Activated T-cell treated with anti-CD3 and anti-CD28 coated beads for 1 hour (primary cell): Measurements from ENCODE around the gene SIGLEC1.

ENCODE experiments used
- DNase-seq: peaks from one replicate; pipeline ENCODE4 v3.0.0-alpha.2; 2020; ENCODE audit warnings: low read depth

SIGLEC1 gene

GRCh38 chr20:3744806-3745685 is 32.6 kb upstream of the SIGLEC1 start:
- DNase-seq = peak; percentile 57

GRCh38 chr20:3744037-3744436 is 31.6 kb upstream of the SIGLEC1 start:
- no peak for DNase-seq

- DNase-seq = no peak
These were observed 30.9 kb upstream of the SIGLEC1 start for GRCh38 chr20:3743251-3743650.

- DNase-seq = no peak
These were observed 29.5 kb upstream of the SIGLEC1 start for GRCh38 chr20:3741836-3742458.

DNA sequence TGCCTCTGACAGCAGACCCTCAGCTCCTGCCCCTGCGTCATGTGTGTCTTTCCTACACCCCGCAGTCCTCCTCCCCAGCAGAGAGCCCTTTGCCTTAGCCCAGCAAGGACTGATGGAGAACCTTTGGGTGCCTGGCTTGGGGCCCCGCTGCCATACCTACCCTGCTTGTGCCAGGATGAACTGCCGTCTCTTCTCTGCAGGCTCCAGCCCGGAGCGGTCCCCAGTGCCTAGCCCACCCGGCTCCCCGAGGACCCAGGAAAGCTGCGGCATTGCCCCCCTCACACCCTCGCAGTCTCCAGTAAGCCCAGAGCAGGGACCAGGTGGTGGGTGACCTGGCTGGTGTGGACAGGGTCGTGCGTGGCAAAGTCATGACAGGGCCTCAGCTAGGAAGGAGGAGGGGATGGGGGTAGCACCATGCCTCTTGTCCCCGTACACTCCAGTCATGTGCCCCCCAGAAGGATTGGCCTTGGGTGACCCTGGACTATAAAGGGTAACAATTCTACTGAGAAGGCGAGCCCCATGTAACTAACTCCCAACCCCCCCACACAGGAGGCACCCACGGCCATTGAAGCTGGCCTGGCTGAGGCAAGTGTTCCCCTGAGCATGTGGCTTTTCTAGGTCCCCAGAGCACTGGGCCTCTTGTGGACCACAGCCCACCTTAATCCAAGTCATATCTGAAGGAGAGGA is 28.4 kb upstream of the SIGLEC1 start:
- no peak for DNase-seq

DNA sequence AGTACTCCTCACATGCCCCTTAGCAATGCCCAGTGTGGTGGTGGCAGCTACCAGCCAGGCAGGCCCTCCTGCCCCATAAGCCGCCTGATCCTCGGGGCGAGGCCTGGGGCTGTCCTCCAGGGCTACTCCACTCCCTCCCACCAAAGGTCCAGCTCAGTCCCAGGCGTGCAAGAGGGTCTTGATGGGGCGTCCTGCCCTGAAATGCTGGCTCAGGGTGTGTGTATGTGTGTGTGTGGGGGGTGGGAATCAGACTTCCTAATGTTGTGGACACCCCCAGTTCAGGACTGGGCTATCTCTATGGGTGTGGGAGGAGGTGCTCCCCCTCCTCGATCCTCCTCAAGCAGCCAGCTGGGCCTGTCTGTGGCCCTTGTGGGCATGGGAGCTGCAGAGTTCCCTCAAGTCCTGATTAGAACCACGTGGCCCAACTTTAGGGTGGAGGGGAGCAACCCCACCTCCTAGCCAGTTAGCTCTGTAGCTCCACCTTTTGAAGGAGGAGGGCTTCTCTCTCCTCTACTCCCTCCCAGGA is 27.6 kb upstream of the SIGLEC1 start:
- no peak for DNase-seq

DNA sequence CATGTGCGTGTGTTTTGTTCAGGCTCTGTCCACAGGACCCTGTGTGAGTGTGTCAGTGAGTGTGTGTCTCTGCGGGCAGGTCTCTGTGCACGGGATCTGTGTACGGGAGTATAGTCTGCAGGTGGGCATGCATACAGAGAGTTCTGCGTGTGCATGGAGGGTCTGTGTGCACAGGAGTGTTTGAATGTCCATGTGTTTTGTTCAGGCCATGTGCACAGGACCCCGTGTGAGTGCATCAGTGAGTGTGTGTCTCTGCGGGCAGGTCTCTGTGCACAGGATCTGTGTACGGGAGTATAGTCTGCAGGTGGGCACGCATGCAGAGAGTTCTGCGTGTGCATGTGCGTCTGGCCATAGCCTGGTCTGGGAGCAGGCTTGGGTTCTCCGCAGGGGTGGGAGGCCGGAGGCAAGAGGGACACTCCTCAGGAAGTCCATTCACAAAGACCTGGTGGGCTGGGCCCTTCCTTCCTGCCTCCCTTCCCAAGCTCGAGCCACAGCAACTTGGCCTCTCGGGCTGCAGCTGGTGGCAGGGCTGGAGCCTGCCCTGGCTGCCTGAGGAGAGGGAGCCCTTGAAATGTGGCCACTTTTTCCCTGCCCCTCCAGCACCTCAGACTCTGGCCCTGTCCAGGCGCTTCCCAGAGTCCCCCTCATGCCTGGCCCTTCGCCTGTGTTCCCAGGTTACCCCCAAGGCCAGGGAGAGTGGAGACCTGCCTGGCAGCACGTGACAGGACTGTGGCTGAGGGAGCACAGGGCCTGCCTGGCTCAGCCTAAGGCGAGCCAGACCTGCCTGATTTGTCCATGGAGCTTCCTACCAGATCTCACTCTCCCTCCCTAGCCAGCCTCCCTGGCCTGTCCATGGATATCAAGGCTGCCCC is 26.9 kb upstream of the SIGLEC1 start:
- no peak for DNase-seq

- DNase-seq = no peak
These were observed 26.0 kb upstream of the SIGLEC1 start for GRCh38 chr20:3738111-3739053.

DNA sequence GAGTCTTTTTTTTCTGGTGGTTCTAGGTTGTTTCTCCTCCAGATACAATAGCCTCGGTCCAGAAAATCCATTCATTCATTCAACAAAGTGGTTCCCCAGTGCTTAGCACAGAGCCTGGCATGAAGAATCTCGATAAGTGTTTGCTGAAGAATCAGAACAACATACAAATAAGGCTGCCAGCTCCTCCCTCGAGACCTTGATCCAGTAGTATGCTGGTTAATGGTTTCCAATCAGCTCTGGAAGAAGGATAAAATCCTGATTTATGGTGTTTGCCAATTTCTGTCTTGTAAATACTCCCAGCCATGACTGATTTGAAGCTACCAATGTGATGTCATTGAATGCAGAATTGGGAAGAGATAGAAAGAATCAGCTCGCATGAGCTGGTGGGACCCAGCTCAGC is 23.4 kb upstream of the SIGLEC1 start:
- DNase-seq = no peak

DNA sequence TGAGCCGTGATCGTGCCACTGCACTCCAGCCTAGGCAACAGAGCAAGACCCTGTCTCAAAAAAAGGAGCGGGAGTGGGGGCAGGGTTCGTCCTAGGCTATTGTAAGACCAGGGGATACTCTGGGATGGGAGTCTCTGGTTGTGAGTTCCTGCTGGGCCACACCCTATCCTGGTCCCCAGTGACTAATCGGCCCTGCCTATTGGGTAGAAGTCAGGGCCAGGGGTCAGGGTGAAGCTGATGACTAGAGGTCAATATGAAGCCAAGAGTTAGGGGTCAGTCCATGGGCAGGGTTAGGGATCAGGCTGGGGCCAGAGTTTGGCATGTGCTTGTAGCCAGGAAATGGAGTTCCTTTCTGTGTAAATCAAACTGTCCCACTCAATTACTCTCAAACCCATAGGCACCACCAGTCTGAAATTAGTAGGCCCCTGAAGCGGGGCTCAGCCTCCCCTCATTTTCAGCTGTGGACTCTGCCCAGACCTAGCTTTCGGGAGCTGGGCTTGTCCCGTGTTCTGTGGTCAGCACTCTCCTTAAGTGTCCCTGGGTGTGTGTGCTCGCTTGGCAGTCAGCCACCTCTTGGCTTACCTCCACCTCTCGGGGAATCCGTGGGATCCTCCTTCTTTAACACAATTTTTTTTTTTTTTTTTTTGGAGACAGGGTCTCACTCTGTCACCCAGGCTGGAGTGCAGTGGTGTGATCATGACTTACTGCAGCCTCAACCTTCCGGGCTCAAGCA is 21.9 kb upstream of the SIGLEC1 start:
- no peak for DNase-seq

DNA sequence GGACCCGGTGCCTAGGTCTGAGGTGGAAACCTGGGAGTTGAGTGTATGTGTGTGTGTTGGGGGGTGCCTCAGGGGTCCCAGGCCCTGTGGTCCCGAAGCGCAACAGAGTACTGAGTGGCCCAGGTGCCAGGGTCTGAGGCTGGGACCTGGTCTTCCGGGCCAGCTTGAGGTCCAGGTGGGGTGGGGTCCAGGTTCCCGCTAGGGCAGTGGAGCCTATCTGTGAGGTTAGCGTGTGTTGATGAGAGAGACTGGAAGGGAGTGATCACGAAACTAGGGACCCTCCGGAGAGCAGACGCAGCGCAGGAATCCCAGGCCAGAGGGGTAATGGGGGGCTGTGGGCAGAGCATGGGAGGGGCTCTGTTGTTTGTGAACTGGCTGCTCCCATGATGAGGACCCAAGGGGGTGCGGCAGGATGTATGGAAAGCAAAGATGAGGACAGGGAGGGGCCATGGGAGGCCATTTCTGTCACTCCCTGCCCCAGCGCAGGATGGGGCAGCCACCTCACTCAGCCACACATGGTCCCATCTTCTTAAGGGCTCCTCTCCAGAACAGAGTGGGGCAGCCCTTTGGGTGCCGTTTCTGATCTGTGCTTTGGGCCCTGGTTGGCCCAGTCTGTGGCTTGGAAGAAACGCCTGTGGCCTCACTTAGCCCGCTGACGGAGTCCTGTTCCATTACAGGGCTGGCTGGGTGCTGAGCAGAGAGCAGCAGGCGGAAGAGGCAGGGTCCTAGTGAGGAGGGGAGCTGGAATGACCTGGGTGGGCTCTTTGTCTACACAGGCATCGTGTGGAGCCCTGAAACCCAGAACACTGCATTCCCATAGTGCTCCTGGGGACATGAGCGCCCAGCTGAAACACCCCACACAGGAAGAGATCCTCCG is 21.0 kb upstream of the SIGLEC1 start:
- DNase-seq = no peak

DNA sequence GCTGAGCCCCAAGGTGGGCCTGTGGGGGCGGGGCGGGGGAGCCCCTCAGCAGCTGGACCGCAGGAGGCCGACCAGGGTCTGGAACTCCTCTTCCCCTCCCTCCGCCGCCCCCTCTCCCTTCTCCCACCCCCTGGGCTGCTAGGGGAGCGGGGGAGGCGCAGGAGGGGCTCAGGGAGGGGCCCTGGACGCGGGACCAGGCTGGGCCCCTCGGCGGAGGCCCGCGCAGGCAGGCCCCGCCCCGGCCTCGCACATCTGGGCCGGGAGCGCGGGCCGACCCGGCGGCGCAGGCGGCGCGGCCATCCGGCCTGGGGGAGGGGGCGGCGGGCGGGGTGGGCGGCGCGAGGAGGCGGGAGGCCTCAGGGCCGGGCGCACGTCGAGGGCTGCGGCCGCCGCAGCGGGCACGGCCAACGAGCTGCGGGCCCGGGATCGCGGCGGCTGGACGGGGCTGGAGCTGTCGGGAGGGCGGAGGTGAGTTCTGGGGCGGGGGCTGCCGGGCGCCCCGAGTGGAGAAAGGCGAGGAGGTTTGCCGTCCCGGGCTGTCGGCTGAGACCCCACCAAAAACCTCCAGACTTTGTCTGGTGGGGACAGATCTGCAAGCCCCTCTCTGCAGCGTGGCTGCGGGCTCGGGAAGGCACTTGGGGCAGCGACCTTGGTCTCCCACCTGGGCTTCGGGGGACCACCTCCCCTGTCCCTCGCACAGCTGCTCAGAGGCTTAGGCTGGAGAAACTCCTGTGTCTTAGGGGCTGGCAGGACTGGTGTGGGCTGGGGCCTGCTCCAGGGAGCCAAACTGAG is 20.1 kb upstream of the SIGLEC1 start, which contains the start of gene HSPA12B:
HSPA12B (plus strand) TSS at position 359 of the 792 bp plus-strand sequence. CDS start 5,990 bp downstream, outside the sequence.
- DNase-seq = no peak

DNA sequence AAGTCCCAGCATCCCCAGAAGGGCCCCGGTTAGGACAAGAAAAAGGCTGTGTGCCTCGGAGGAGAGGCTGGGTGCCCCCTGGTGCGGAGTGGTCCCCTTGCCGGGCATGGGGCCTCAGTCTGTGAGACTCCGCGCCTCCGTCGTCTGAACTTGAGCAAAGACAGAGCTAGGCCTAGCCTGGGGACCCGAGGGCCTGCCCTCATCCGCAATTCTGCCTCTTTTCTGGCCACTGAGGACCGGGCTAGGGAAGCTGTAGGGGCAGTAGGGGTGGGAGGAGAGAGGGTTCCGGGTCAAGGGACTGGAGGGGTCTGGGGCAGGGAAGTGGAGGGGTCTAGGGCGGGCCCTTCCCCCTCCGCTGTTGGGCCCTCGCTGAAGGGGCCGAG is 19.5 kb upstream of the SIGLEC1 start:
- no peak for DNase-seq

DNA sequence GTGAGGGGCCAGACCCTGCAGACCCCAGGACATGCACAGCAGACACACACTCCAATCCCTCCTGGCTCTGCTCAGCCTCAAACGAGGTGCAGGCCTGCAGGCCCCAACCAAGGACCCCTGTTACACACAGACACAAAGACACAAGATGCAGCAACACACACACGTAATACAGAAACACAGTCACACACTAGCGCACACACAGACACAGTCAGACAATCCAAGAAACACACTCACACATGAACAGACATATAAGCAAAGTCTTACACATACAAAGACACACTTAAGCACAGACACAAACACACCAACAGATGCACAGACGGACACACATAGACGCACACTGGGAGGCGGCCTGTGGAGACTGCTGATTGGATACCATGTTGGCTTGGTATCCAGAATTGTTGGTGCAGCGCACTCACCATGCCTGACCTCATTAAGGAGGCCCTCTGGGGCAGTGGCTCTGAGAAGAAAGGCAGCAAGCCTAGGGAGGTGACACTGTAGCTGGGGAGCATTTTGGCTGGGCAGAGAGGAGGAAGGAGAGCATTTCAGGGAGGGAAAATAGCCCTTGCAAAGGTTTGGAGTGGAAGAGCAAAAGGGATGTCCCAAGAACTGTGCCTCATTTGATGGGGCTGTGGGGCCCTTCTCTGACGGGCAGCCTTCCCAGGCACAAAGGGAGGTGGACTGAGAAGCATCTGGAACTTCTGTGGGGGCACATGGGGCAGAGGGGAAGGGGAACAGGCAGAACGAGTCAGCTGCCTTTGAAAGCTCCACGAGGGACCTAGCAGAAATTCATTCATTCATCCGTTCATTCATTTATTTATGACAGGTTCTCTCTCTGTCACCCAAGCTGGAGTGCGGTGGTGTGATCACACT is 18.6 kb upstream of the SIGLEC1 start:
- no peak for DNase-seq

DNA sequence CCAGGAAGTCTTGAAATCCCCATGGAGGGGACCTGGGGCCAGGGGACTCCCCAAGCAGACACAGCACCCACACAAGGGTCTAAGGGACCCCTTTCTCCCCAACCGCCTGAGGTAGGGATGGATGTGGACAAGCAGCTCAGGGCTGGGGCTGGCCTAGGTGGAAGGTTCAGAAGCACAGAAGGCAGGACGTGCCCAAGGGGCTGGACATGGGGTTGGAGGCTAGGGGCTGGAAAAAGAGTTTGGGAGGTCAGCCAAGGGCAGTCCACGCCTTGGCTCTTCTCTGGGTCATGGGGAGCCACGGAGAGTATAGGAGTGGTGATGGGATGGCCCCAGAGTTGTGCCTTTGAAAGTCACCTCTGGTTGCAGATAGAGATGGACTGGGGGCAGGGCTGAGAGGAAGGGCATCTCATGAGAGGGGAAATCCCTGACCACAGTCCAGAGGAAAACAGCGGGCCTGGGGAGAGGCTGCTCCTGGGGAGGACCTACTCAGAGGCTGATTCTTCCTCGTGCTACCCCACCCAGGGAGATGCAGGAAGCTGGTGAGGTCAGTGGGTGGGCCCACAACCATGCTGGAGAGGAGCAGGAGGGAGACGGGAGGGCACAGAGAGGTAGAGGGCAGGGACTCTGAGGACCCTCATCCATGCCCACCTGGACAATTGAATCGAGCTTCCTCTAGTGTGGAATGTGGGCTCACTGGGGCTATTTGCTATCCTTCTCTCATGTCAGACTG is 17.6 kb upstream of the SIGLEC1 start:
- no peak for DNase-seq

- DNase-seq = no peak
These were observed 17.0 kb upstream of the SIGLEC1 start for GRCh38 chr20:3729378-3729777.
